HFFc6 (cell line): ENCODE measurements around the gene ARHGAP9. TPM values are rescaled to one million over a fixed set of nuclear protein-coding genes. Genes with fewer than 3 reads are reported as not detected.

Source experiments
- DNase-seq: peaks from one replicate; pipeline ENCODE4 v3.0.0-alpha.2; 2018
- H3K27ac Mint-ChIP-seq: 2 replicates; pipeline ENCODE4 v1.8.0; 2020; ENCODE audit warnings: mild to moderate bottlenecking, mixed read lengths
- H3K27me3 Mint-ChIP-seq: 2 replicates; pipeline ENCODE4 v1.8.0; 2021; ENCODE audit warnings: mild to moderate bottlenecking, moderate library complexity, mixed read lengths; ENCODE audit not compliant: insufficient read depth
- H3K36me3 Mint-ChIP-seq: 2 replicates; pipeline ENCODE4 v1.8.0; 2021; ENCODE audit warnings: low read depth, mixed read lengths
- H3K4me1 Mint-ChIP-seq: 2 replicates; pipeline ENCODE4 v1.8.0; 2020; ENCODE audit warnings: low read depth, mixed read lengths
- H3K4me3 Mint-ChIP-seq: 2 replicates; pipeline ENCODE4 v1.8.0; 2020; ENCODE audit warnings: mild to moderate bottlenecking, moderate library complexity, mixed read lengths
- H3K9me3 Mint-ChIP-seq: 2 replicates; pipeline ENCODE4 v1.8.0; 2020; ENCODE audit warnings: mild to moderate bottlenecking, mixed read lengths
- CTCF ChIP-seq: fragments of 200-600 bp; sonication (generic); IDR thresholded peaks from 2 replicates; pipeline ENCODE4 v1.5.0; 2021; ENCODE audit warnings: antibody characterized with exemption, mild to moderate bottlenecking
- total RNA-seq, 6 experiments: library from RNA; stranded (reverse); fragmentation: NEBNext Ultra II Directional; extraction: Animal tissue kit (Norgen Biotek cat#: 25700); gene quantifications; 2 replicates in 1 of 6; 3 replicates in 5 of 6; pipeline ENCODE4 v1.2.3, GENCODE V29; 2021

ARHGAP9 gene
- total RNA-seq, 6 experiments from 2014 or later, result 0.11 to 0.85 (median 0.21) TPM; not detected in 1

GRCh38 chr12:57473392-57473791, 6.3 kb downstream of the ARHGAP9 start:
- no peak for DNase-seq
- Mint-ChIP-seq H3K27ac (no peak overlapping the region), H3K4me3 (no peak overlapping the region), H3K36me3 (no peaks in the 10 kb centered on the region; the same call in 1 of the 2 replicates), H3K27me3 (peaks cover 45% of the 10 kb centered on the region), H3K4me1 (peaks cover 13% of the 10 kb centered on the region), H3K9me3 (no peaks in the 10 kb centered on the region)
- no peak for TF ChIP-seq CTCF

GRCh38 chr12:57472391-57472790, 7.3 kb downstream of the ARHGAP9 start:
- no peak for TF ChIP-seq CTCF
- Mint-ChIP-seq H3K27me3 (peaks cover 47% of the 10 kb centered on the region), H3K4me1 (peaks cover 3% of the 10 kb centered on the region; the same call in 1 of the 2 replicates), H3K9me3 (no peaks in the 10 kb centered on the region), H3K36me3 (no peaks in the 10 kb centered on the region; the same call in 1 of the 2 replicates), H3K27ac (no peak overlapping the region), H3K4me3 (no peak overlapping the region)
- DNase-seq, result no peak

- peaks cover 43% of the 10 kb centered on the region for H3K27me3 Mint-ChIP-seq
- TF ChIP-seq CTCF, result no peak
These were observed 8.0 kb downstream of the ARHGAP9 start for GRCh38 chr12:57471661-57472060.

GRCh38 chr12:57470970-57471656, 8.6 kb downstream of the ARHGAP9 start:
- Mint-ChIP-seq H3K36me3 (no peaks in the 10 kb centered on the region; the same call in 1 of the 2 replicates), H3K27me3 (peaks cover 38% of the 10 kb centered on the region), H3K4me1 (no peaks in the 10 kb centered on the region), H3K9me3 (no peaks in the 10 kb centered on the region), H3K4me3 (no peak overlapping the region), H3K27ac (no peak overlapping the region)
- no peak for DNase-seq
- TF ChIP-seq CTCF, result no peak

More at GRCh38 chr12:57471661-57472060, 8.0 kb downstream of the ARHGAP9 start:
- no peaks in the 10 kb centered on the region; the same call in 1 of the 2 replicates for H3K36me3 Mint-ChIP-seq
- no peaks in the 10 kb centered on the region for H3K4me1 Mint-ChIP-seq
- no peaks in the 10 kb centered on the region for H3K9me3 Mint-ChIP-seq
- H3K27ac Mint-ChIP-seq, result no peak overlapping the region
- H3K4me3 Mint-ChIP-seq, result no peak overlapping the region
- no peak for DNase-seq

- Mint-ChIP-seq H3K4me3 (no peak overlapping the region), H3K27me3 (peaks cover 35% of the 10 kb centered on the region), H3K9me3 (no peaks in the 10 kb centered on the region), H3K4me1 (no peaks in the 10 kb centered on the region), H3K36me3 (no peaks in the 10 kb centered on the region; the same call in 1 of the 2 replicates), H3K27ac (no peak overlapping the region)
- no peak for DNase-seq
- TF ChIP-seq CTCF, result no peak
These were observed 9.2 kb downstream of the ARHGAP9 start for GRCh38 chr12:57470286-57470969.
